B cell (primary cell): ENCODE measurements around the gene ERVW-1.

ENCODE experiments used
- EZH2 ChIP-seq: IDR thresholded peaks from 2 replicates; pipeline ENCODE4 v1.6.1; 2012; ENCODE audit warnings: borderline replicate concordance, low read depth, mild to moderate bottlenecking, moderate library complexity, low read length; ENCODE audit not compliant: insufficient read depth, poor library complexity, severe bottlenecking
- TF ChIP-seq, protein P1 (sequence below): fragments of 200-600 bp; IDR thresholded peaks from one replicate; pipeline ENCODE4 v1.8.0; 2022; ENCODE audit warnings: antibody characterized with exemption, mild to moderate bottlenecking

- TF ChIP-seq, protein P1, sequence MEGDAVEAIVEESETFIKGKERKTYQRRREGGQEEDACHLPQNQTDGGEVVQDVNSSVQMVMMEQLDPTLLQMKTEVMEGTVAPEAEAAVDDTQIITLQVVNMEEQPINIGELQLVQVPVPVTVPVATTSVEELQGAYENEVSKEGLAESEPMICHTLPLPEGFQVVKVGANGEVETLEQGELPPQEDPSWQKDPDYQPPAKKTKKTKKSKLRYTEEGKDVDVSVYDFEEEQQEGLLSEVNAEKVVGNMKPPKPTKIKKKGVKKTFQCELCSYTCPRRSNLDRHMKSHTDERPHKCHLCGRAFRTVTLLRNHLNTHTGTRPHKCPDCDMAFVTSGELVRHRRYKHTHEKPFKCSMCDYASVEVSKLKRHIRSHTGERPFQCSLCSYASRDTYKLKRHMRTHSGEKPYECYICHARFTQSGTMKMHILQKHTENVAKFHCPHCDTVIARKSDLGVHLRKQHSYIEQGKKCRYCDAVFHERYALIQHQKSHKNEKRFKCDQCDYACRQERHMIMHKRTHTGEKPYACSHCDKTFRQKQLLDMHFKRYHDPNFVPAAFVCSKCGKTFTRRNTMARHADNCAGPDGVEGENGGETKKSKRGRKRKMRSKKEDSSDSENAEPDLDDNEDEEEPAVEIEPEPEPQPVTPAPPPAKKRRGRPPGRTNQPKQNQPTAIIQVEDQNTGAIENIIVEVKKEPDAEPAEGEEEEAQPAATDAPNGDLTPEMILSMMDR: no peak
- no peak for TF ChIP-seq EZH2
These were observed 17.2 kb downstream of the ERVW-1 start for GRCh38 chr7:92460510-92460909.
